ENCODE measurements around the gene STRADA.

STRADA gene

GRCh38 chr17:63698886-63699637, 42.5 kb downstream of the STRADA start:
- TF ChIP-seq CTCF (IDR thresholded peaks at IDR 0.05; ENCODE audit: low read depth, low read length): no peak
- DNase-seq (ENCODE audit: low read depth in 2 of 2): peak; percentile 23 to 49
- peak overlapping the region; percentile 49 to 50 for H3K4me3 ChIP-seq (replicated peaks in 1 of 2; ENCODE audit: low read depth in 2 of 2, low read length in 2 of 2)

DNA sequence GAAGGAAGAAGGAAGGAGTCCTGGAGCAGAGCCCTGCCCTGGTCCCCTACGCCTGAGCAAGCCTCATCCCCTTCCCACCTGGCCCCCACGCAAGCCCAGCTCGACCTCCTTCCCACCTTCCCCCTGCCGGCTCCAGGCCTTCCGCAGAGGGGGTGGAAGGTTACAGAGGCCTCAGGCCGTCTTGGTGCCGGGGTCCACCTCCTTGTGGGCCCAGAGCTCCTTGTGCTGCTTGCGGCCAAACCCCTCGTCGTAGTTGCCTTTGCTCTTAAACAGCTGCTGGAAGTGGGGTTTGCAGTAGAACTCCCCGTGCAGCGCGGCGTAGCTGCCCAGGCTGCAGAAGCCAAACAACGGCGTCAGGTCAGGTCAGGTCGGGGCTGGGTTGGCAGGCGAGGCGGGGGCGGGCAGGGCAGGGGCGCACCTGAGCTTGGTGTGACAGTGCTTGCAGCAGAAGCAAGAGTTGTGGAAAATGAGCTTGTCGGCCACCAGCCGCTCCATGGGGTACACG, 43.2 kb downstream of the STRADA start:
- DNase-seq (ENCODE audit: low read depth in 2 of 2): no peak
- peak overlapping the region; percentile 49 to 50 for H3K4me3 ChIP-seq (replicated peaks in 1 of 2; ENCODE audit: low read depth in 2 of 2, low read length in 2 of 2)
- TF ChIP-seq CTCF (IDR thresholded peaks at IDR 0.05; ENCODE audit: low read depth, low read length): no peak

- peak; percentile 39 to 47 for DNase-seq (ENCODE audit: low read depth in 2 of 2)
- peak; percentile 50 for TF ChIP-seq CTCF (IDR thresholded peaks at IDR 0.05; ENCODE audit: low read depth, low read length)
These were observed 44.0 kb downstream of the STRADA start for GRCh38 chr17:63697341-63698286.

GRCh38 chr17:63696381-63696961, 45.1 kb downstream of the STRADA start:
- peak; percentile 51 to 55 for DNase-seq (ENCODE audit: low read depth in 2 of 2)
- no peak overlapping the region for H3K4me3 ChIP-seq (replicated peaks in 1 of 2; ENCODE audit: low read depth in 2 of 2, low read length in 2 of 2)
- peak; percentile 42 for TF ChIP-seq CTCF (IDR thresholded peaks at IDR 0.05; ENCODE audit: low read depth, low read length)

More at GRCh38 chr17:63697341-63698286, 44.0 kb downstream of the STRADA start:
- H3K4me3 ChIP-seq (replicated peaks in 1 of 2; ENCODE audit: low read depth in 2 of 2, low read length in 2 of 2): no peak overlapping the region

GRCh38 chr17:63695889-63696288, 45.7 kb downstream of the STRADA start:
- no peak for DNase-seq (ENCODE audit: low read depth in 2 of 2)
- no peak overlapping the region for H3K4me3 ChIP-seq (replicated peaks in 1 of 2; ENCODE audit: low read depth in 2 of 2, low read length in 2 of 2)
- TF ChIP-seq CTCF (IDR thresholded peaks at IDR 0.05; ENCODE audit: low read depth, low read length): no peak

GRCh38 chr17:63694950-63695773, 46.4 kb downstream of the STRADA start:
- no peak for TF ChIP-seq CTCF (IDR thresholded peaks at IDR 0.05; ENCODE audit: low read depth, low read length)
- no peak for DNase-seq (ENCODE audit: low read depth in 2 of 2)
- no peak overlapping the region for H3K4me3 ChIP-seq (replicated peaks in 1 of 2; ENCODE audit: low read depth in 2 of 2, low read length in 2 of 2)

Data from cardiac fibroblast (primary cell).